SK-N-SH treated with all-trans-retinoic acid at 6 μM for 48 hours (cell line): ENCODE data around the gene RCAN1.

ENCODE experiments used
- ATAC-seq: fragments of 200-7000 bp; cut with Tn5 transposase; 3 replicates; pipeline ENCODE4 v1.9.1; 2020; ENCODE audit warnings: mild to moderate bottlenecking, moderate library complexity
- ARNTL ChIP-seq: fragments of 450-650 bp; formaldehyde crosslinking; IDR thresholded peaks from 2 replicates; pipeline ENCODE4 v1.5.0; 2020; ENCODE audit warnings: low read depth, mild to moderate bottlenecking, moderate library complexity, borderline replicate concordance
- BACH2 ChIP-seq: fragments of 250-450 bp; sonication (Bioruptor Pico); IDR thresholded peaks from 2 replicates; pipeline ENCODE4 v1.9.0; 2021; ENCODE audit warnings: mild to moderate bottlenecking, borderline replicate concordance
- CREB5 ChIP-seq: fragments of 250-450 bp; sonication (Bioruptor Pico); IDR thresholded peaks from 2 replicates; pipeline ENCODE4 v1.5.1; 2020; ENCODE audit warnings: low read depth, mild to moderate bottlenecking, moderate library complexity
- CSDC2 ChIP-seq: fragments of 250-450 bp; sonication (Bioruptor Pico); IDR thresholded peaks from 2 replicates; pipeline ENCODE4 v1.5.0; 2020; ENCODE audit warnings: mild to moderate bottlenecking, moderate library complexity
- CSRNP3 ChIP-seq: fragments of 250-450 bp; sonication (Bioruptor Pico); IDR thresholded peaks from 2 replicates; pipeline ENCODE4 v1.5.1; 2021; ENCODE audit warnings: mild to moderate bottlenecking, moderate library complexity
- ESRRG ChIP-seq: fragments of 250-450 bp; sonication (Bioruptor Pico); IDR thresholded peaks from 2 replicates; pipeline ENCODE4 v1.6.1; 2021; ENCODE audit warnings: mild to moderate bottlenecking
- GLIS3 ChIP-seq: fragments of 250-450 bp; sonication (Bioruptor Pico); IDR thresholded peaks from 2 replicates; pipeline ENCODE4 v1.5.0; 2020; ENCODE audit warnings: mild to moderate bottlenecking, moderate library complexity
- ISL1 ChIP-seq: fragments of 250-450 bp; sonication (Bioruptor Pico); IDR thresholded peaks from 2 replicates; pipeline ENCODE4 v2.1.2; 2022; ENCODE audit warnings: mild to moderate bottlenecking, moderate library complexity
- OSR1 ChIP-seq: fragments of 250-450 bp; sonication (Bioruptor Pico); IDR thresholded peaks from 2 replicates; pipeline ENCODE4 v1.8.0; 2022; ENCODE audit warnings: moderate library complexity, mild to moderate bottlenecking, inconsistent platforms
- PATZ1 ChIP-seq: fragments of 250-450 bp; sonication (Bioruptor Pico); IDR thresholded peaks from 2 replicates; pipeline ENCODE4 v1.8.0; 2020; ENCODE audit warnings: mild to moderate bottlenecking, moderate library complexity, borderline replicate concordance
- POU6F1 ChIP-seq: fragments of 250-450 bp; sonication (Bioruptor Pico); IDR thresholded peaks from 2 replicates; pipeline ENCODE4 v1.8.0; 2021; ENCODE audit warnings: low read depth, mild to moderate bottlenecking, moderate library complexity, borderline replicate concordance
- PPARA ChIP-seq: fragments of 250-450 bp; sonication (Bioruptor Pico); IDR thresholded peaks from 2 replicates; pipeline ENCODE4 v1.5.0; 2020; ENCODE audit warnings: mild to moderate bottlenecking, borderline replicate concordance
- RARB ChIP-seq: fragments of 250-450 bp; sonication (Bioruptor Pico); IDR thresholded peaks from 2 replicates; pipeline ENCODE4 v1.8.0; 2021; ENCODE audit warnings: mild to moderate bottlenecking, moderate library complexity
- SNAI2 ChIP-seq: fragments of 250-450 bp; sonication (Bioruptor Pico); IDR thresholded peaks from 2 replicates; pipeline ENCODE4 v1.5.0; 2020; ENCODE audit warnings: mild to moderate bottlenecking, moderate library complexity
- TCF4 ChIP-seq: fragments of 250-450 bp; sonication (Bioruptor Pico); IDR thresholded peaks from 2 replicates; pipeline ENCODE4 v1.8.0; 2021; ENCODE audit warnings: mild to moderate bottlenecking, moderate library complexity, borderline replicate concordance
- TOX ChIP-seq: fragments of 250-450 bp; sonication (Bioruptor Pico); IDR thresholded peaks from 2 replicates; pipeline ENCODE4 v1.8.0; 2021; ENCODE audit warnings: mild to moderate bottlenecking, moderate library complexity, borderline replicate concordance
- TSHZ2 ChIP-seq: fragments of 250-450 bp; sonication (Bioruptor Pico); IDR thresholded peaks from 2 replicates; pipeline ENCODE4 v1.5.0; 2020; ENCODE audit warnings: mild to moderate bottlenecking, moderate library complexity
- ZC3H10 ChIP-seq: fragments of 250-450 bp; sonication (Bioruptor Pico); IDR thresholded peaks from 2 replicates; pipeline ENCODE4 v1.5.1; 2021; ENCODE audit warnings: mild to moderate bottlenecking, moderate library complexity
- ZFP3 ChIP-seq: fragments of 250-450 bp; sonication (Bioruptor Pico); IDR thresholded peaks from 2 replicates; pipeline ENCODE4 v1.5.0; 2020; ENCODE audit warnings: mild to moderate bottlenecking, moderate library complexity
- ZFP30 ChIP-seq: fragments of 450-650 bp; formaldehyde crosslinking; IDR thresholded peaks from 2 replicates; pipeline ENCODE4 v1.5.0; 2022; ENCODE audit warnings: mild to moderate bottlenecking, moderate library complexity
- ZNF565 ChIP-seq: fragments of 450-650 bp; formaldehyde crosslinking; conservative IDR thresholded peaks from 2 replicates; pipeline ENCODE4 v1.5.0; 2020; ENCODE audit warnings: low read depth, mild to moderate bottlenecking, moderate library complexity
- ZNF70 ChIP-seq: fragments of 450-650 bp; formaldehyde crosslinking; IDR thresholded peaks from 2 replicates; pipeline ENCODE4 v1.5.0; 2020; ENCODE audit warnings: mild to moderate bottlenecking, moderate library complexity
- ZNF8 ChIP-seq: fragments of 450-650 bp; formaldehyde crosslinking; IDR thresholded peaks from 2 replicates; pipeline ENCODE4 v1.5.0; 2020; ENCODE audit warnings: mild to moderate bottlenecking, moderate library complexity

RCAN1 gene

GRCh38 chr21:34595457-34595856 is 19.5 kb downstream of the RCAN1 start:
- TF ChIP-seq TCF4 (CRISPR knock-in tag) (no peak), CSDC2 (CRISPR knock-in tag) (no peak), BACH2 (CRISPR knock-in tag) (no peak), ISL1 (CRISPR knock-in tag) (no peak), GLIS3 (CRISPR knock-in tag) (no peak)

GRCh38 chr21:34594566-34595234 is 20.2 kb downstream of the RCAN1 start:
- no peak for ATAC-seq
- TF ChIP-seq GLIS3 (CRISPR knock-in tag): no peak
- no peak for TF ChIP-seq ZFP3 (CRISPR knock-in tag)

More at GRCh38 chr21:34595457-34595856, 19.5 kb downstream of the RCAN1 start:
- no peak for ATAC-seq

- no peak for ATAC-seq
- no peak for TF ChIP-seq ZNF8 (CRISPR knock-in tag)
- no peak for TF ChIP-seq CREB5 (CRISPR knock-in tag)
- TF ChIP-seq TOX (CRISPR knock-in tag): no peak
- TF ChIP-seq SNAI2 (CRISPR knock-in tag): no peak
- no peak for TF ChIP-seq ZNF70 (CRISPR knock-in tag)
- no peak for TF ChIP-seq PATZ1 (CRISPR knock-in tag)
- TF ChIP-seq ISL1 (CRISPR knock-in tag): no peak
- TF ChIP-seq POU6F1: no peak
- no peak for TF ChIP-seq OSR1
- TF ChIP-seq ZFP30 (CRISPR knock-in tag): no peak
- TF ChIP-seq CSDC2 (CRISPR knock-in tag): no peak
- TF ChIP-seq CSRNP3 (CRISPR knock-in tag): no peak
- no peak for TF ChIP-seq PPARA (CRISPR knock-in tag)
- TF ChIP-seq RARB (CRISPR knock-in tag): no peak
- TF ChIP-seq TSHZ2 (CRISPR knock-in tag): no peak
- no peak for TF ChIP-seq GLIS3 (CRISPR knock-in tag)
Measured at GRCh38 chr21:34593954-34594531, 20.9 kb downstream of the RCAN1 start.

- ATAC-seq: no peak
- TF ChIP-seq BACH2 (CRISPR knock-in tag) (no peak), OSR1 (no peak), GLIS3 (CRISPR knock-in tag) (no peak), ESRRG (CRISPR knock-in tag) (no peak), PATZ1 (CRISPR knock-in tag) (no peak), ZNF565 (CRISPR knock-in tag) (no peak), ZNF70 (CRISPR knock-in tag) (no peak), ARNTL (no peak), RARB (CRISPR knock-in tag) (no peak), ZC3H10 (CRISPR knock-in tag) (no peak), CSDC2 (CRISPR knock-in tag) (no peak), ISL1 (CRISPR knock-in tag) (no peak), CREB5 (CRISPR knock-in tag) (no peak), PPARA (CRISPR knock-in tag) (no peak)
Measured at GRCh38 chr21:34593423-34593822, 21.5 kb downstream of the RCAN1 start.
